ENCODE data around the gene PBLD.
"Not testable (repeated sequence)": the region's sequence is repeated elsewhere in the genome, so short reads cannot be mapped to it uniquely, and the experiment has no call there.

PBLD gene

DNA sequence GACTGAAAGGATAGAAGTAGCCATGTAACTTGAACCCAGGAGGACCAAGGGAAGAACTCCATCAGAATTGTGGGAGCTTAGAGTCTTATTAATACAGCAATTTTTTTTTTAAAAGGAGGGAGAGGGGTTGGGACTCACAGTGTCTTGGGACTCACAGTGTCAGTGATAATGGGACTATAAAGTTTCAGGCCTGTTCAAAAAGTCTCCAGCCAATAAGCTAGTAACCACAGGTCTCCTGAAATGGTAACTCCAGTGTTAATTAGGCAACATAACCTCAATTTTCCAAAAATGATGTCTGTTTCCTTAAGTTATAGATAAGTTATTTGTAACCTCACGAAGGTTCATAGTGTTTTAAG, 3.2 kb downstream of the PBLD start:
- Histone ChIP-seq H2BK12ac (ENCODE audit: low read length) (no peak overlapping the region), H3K9ac (ENCODE audit: low read length) (no peak overlapping the region), H3K23ac (ENCODE audit: low read length) (no peak overlapping the region), H3K4me3 (ENCODE audit: low read depth, low read length) (no peak overlapping the region), H3K79me1 (ENCODE audit: low read length) (peaks cover 18% of the 10 kb centered on the region), H3K79me2 (ENCODE audit: control insufficient read depth, insufficient read depth, low read length, poor library complexity) (peaks cover 17% of the 10 kb centered on the region), H2BK120ac (ENCODE audit: insufficient read depth, low read length, poor library complexity) (no peak overlapping the region), H3K4me1 (ENCODE audit: control insufficient read depth in 1 of 2, insufficient read depth in 2 of 2, low read length in 2 of 2) (peaks cover 5 to 6% of the 10 kb centered on the region in 2 experiments), H4K8ac (ENCODE audit: low read depth, low read length) (no peak overlapping the region), H2AK5ac (ENCODE audit: low read length) (no peak overlapping the region), H3K4me2 (ENCODE audit: low read length) (no peak overlapping the region), H4K12ac (ENCODE audit: low read depth, low read length) (no peak overlapping the region), H3K9me3 (ENCODE audit: insufficient read depth, low read depth, low read length) (no peaks in the 10 kb centered on the region), H3K4ac (ENCODE audit: low read depth, low read length) (no peak overlapping the region), H3K27me3 (ENCODE audit: insufficient read depth, low read length) (no peaks in the 10 kb centered on the region), H3K36me3 (ENCODE audit: control insufficient read depth in 1 of 2, insufficient read depth in 2 of 2, low read length in 2 of 2) (no peaks in the 10 kb centered on the region), H3K14ac (ENCODE audit: low read length) (no peak overlapping the region), H2AFZ (ENCODE audit: insufficient read depth, low read length, poor library complexity) (no peak overlapping the region), H3K27ac (ENCODE audit: low read depth, low read length) (no peak overlapping the region), H2BK5ac (ENCODE audit: low read depth, low read length, poor library complexity) (no peak overlapping the region), H3K18ac (ENCODE audit: low read length) (no peak overlapping the region), H4K91ac (ENCODE audit: low read depth, low read length) (no peak overlapping the region)
- no peak for DNase-seq
- no CpG with 5 or more reads among the region's 1 CpG for WGBS (ENCODE audit: extremely low coverage, insufficient coverage, insufficient read length)

DNA sequence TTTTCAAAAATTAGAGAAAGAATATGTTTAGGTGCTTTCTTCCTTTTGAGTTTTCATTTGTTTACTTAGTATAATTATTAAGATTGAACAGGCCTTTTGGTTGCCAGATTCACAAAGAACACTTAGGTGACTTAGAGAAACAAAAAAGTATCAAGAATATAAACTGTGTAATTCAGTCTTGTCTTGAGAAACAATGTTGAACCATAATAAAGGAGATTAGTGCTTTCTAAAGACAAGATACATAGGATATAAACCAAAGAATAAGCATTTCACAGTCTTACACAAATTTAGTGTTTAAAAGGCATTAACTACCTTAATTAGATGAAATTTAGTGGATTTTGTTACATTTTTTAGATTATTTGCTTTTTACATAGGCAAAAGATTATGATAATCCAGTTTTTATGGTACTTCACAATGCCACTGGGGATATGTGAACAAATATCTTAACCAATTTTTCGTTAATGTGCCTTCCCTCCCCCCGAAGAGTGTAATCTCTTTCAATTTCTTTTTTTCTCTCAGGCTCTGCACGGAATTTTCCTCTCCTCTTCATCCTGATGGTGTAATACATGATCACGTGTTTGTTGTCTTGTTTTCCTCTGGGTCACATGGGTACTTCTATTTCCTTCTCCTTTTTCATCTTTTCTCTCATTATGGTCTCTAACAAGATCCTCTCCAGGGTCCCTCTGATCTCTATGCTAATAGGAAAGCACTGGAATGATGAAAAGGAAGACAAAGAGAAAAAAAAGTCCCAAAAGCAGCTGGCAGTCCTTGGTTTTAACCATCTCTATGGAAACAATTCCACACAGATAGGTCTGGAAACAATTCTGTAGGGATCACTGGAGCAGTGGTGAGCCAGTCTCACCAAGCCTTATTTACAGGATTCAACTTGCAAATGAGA, 4.6 kb downstream of the PBLD start:
- Histone ChIP-seq H3K23ac (ENCODE audit: low read length) (no peak overlapping the region), H3K36me3 (ENCODE audit: control insufficient read depth in 1 of 2, insufficient read depth in 2 of 2, low read length in 2 of 2) (no peaks in the 10 kb centered on the region), H2BK12ac (ENCODE audit: low read length) (no peak overlapping the region), H3K9ac (ENCODE audit: low read length) (no peak overlapping the region), H4K12ac (ENCODE audit: low read depth, low read length) (no peak overlapping the region), H3K79me2 (ENCODE audit: control insufficient read depth, insufficient read depth, low read length, poor library complexity) (peaks cover 17% of the 10 kb centered on the region), H4K91ac (ENCODE audit: low read depth, low read length) (no peak overlapping the region), H3K27ac (ENCODE audit: low read depth, low read length) (no peak overlapping the region), H3K4ac (ENCODE audit: low read depth, low read length) (no peak overlapping the region), H3K14ac (ENCODE audit: low read length) (no peak overlapping the region), H2BK5ac (ENCODE audit: low read depth, low read length, poor library complexity) (no peak overlapping the region), H2AFZ (ENCODE audit: insufficient read depth, low read length, poor library complexity) (no peak overlapping the region), H3K4me3 (ENCODE audit: low read depth, low read length) (no peak overlapping the region), H3K4me2 (ENCODE audit: low read length) (no peak overlapping the region), H2AK5ac (ENCODE audit: low read length) (no peak overlapping the region), H3K18ac (ENCODE audit: low read length) (no peak overlapping the region), H3K9me3 (ENCODE audit: insufficient read depth, low read depth, low read length) (no peaks in the 10 kb centered on the region), H4K8ac (ENCODE audit: low read depth, low read length) (no peak overlapping the region), H3K4me1 (ENCODE audit: control insufficient read depth in 1 of 2, insufficient read depth in 2 of 2, low read length in 2 of 2) (peaks cover 5 to 6% of the 10 kb centered on the region in 2 experiments), H3K79me1 (ENCODE audit: low read length) (peaks cover 18% of the 10 kb centered on the region), H2BK120ac (ENCODE audit: insufficient read depth, low read length, poor library complexity) (no peak overlapping the region), H3K27me3 (ENCODE audit: insufficient read depth, low read length) (no peaks in the 10 kb centered on the region)
- DNase-seq, result peak in 1 of 2 donors; percentile 65
- no CpG with 5 or more reads among the region's 4 CpGs for WGBS (ENCODE audit: extremely low coverage, insufficient coverage, insufficient read length)

DNA sequence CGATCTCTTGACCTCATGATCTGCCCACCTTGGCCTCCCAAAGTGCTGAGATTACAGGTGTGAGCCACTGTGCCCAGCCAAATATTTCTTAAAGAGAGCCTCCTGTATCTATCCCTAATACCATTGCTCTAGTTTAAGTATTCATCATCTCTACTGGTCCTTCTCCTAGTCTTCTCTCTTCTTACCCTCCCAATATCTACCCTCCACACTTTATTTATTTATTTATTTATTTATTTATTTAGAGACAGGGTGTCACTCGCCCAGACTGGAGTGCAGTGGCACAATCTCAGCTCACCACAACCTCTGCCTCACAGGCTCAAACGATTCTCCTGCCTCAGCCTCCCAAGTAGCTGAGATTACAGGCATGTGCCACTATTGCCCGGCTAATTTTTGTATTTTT, 8.3 kb downstream of the PBLD start:
- H2AFZ ChIP-seq (ENCODE audit: insufficient read depth, low read length, poor library complexity); H2BK12ac ChIP-seq (ENCODE audit: low read length); H3K4me1 ChIP-seq (ENCODE audit: control insufficient read depth in 1 of 2, insufficient read depth in 2 of 2, low read length in 2 of 2); H2BK120ac ChIP-seq (ENCODE audit: insufficient read depth, low read length, poor library complexity); H4K91ac ChIP-seq (ENCODE audit: low read depth, low read length); H3K79me1 ChIP-seq (ENCODE audit: low read length); H3K9me3 ChIP-seq (ENCODE audit: insufficient read depth, low read depth, low read length); H4K12ac ChIP-seq (ENCODE audit: low read depth, low read length); H2AK5ac ChIP-seq (ENCODE audit: low read length); H3K4ac ChIP-seq (ENCODE audit: low read depth, low read length); H3K27me3 ChIP-seq (ENCODE audit: insufficient read depth, low read length); H3K23ac ChIP-seq (ENCODE audit: low read length); DNase-seq; H3K18ac ChIP-seq (ENCODE audit: low read length); H3K4me3 ChIP-seq (ENCODE audit: low read depth, low read length); H3K9ac ChIP-seq (ENCODE audit: low read length); H2BK5ac ChIP-seq (ENCODE audit: low read depth, low read length, poor library complexity); H3K79me2 ChIP-seq (ENCODE audit: control insufficient read depth, insufficient read depth, low read length, poor library complexity); H3K4me2 ChIP-seq (ENCODE audit: low read length); H3K36me3 ChIP-seq (ENCODE audit: control insufficient read depth in 1 of 2, insufficient read depth in 2 of 2, low read length in 2 of 2); H4K8ac ChIP-seq (ENCODE audit: low read depth, low read length); H3K14ac ChIP-seq (ENCODE audit: low read length); H3K27ac ChIP-seq (ENCODE audit: low read depth, low read length): not testable (repeated sequence)
- WGBS (ENCODE audit: extremely low coverage, insufficient coverage, insufficient read length), result no CpG with 5 or more reads among the region's 4 CpGs

DNA sequence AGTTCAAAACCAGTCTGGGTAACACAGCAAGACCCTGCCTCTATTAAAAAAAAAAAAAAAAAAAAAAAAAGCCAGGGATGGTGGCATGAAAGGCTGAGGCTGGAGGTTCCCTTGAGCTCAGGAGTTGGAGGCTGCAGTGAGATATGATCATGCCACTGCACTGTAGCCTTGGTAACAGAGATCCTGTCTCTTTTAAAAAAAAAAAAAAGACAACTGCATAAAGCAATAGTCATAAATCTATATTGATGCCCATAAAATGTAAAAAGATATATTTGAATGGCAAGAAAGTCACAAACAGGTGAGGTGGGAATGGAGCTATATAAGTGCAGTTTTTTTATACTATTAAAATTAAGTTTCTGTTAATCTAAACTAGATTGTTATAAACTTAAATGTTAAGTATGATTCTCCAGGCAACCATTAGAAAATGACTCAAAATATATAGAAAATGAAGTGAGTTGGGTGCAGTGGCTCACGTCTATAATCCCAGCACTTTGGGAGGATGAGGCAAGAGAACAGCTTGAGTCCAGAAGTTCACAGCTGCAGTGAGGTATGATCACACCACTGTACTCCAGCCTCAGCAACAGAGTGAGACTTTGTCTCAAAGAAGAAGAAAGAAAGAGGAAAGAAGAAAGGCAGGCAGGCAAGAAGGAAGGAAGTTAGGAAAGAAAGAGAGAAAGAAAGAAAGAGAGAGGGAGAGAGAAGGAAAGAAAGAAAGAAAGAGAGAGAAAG, 14.2 kb downstream of the PBLD start:
- H2AFZ ChIP-seq (ENCODE audit: insufficient read depth, low read length, poor library complexity), result no peak overlapping the region
- H3K18ac ChIP-seq (ENCODE audit: low read length), result no peak overlapping the region
- no peaks in the 10 kb centered on the region for H3K27me3 ChIP-seq (ENCODE audit: insufficient read depth, low read length)
- peaks cover 3% of the 10 kb centered on the region for H3K9me3 ChIP-seq (ENCODE audit: insufficient read depth, low read depth, low read length)
- H2AK5ac ChIP-seq (ENCODE audit: low read length), result no peak overlapping the region
- no peak overlapping the region for H3K23ac ChIP-seq (ENCODE audit: low read length)
- H4K8ac ChIP-seq (ENCODE audit: low read depth, low read length), result no peak overlapping the region
- H3K36me3 ChIP-seq (ENCODE audit: control insufficient read depth in 1 of 2, insufficient read depth in 2 of 2, low read length in 2 of 2), result no peaks in the 10 kb centered on the region
- no peaks in the 10 kb centered on the region for H3K79me1 ChIP-seq (ENCODE audit: low read length)
- WGBS (ENCODE audit: extremely low coverage, insufficient coverage, insufficient read length), result no CpG with 5 or more reads among the region's 1 CpG
- DNase-seq, result no peak
- H3K4me2 ChIP-seq (ENCODE audit: low read length), result no peak overlapping the region
- no peak overlapping the region for H3K4ac ChIP-seq (ENCODE audit: low read depth, low read length)
- no peak overlapping the region for H4K12ac ChIP-seq (ENCODE audit: low read depth, low read length)
- H3K4me1 ChIP-seq (ENCODE audit: control insufficient read depth in 1 of 2, insufficient read depth in 2 of 2, low read length in 2 of 2), result no peaks in the 10 kb centered on the region
- H3K27ac ChIP-seq (ENCODE audit: low read depth, low read length), result no peak overlapping the region
- H4K91ac ChIP-seq (ENCODE audit: low read depth, low read length), result no peak overlapping the region
- no peak overlapping the region for H2BK12ac ChIP-seq (ENCODE audit: low read length)
- no peak overlapping the region for H2BK5ac ChIP-seq (ENCODE audit: low read depth, low read length, poor library complexity)
- no peaks in the 10 kb centered on the region for H3K79me2 ChIP-seq (ENCODE audit: control insufficient read depth, insufficient read depth, low read length, poor library complexity)
- H3K14ac ChIP-seq (ENCODE audit: low read length), result no peak overlapping the region
- no peak overlapping the region for H3K4me3 ChIP-seq (ENCODE audit: low read depth, low read length)
- no peak overlapping the region for H2BK120ac ChIP-seq (ENCODE audit: insufficient read depth, low read length, poor library complexity)
- H3K9ac ChIP-seq (ENCODE audit: low read length), result no peak overlapping the region
